ENCODE results near the gene ZC3H10.
A peak's percentile ranks its signal among the peaks of the same experiment; 100 is the strongest.

ZC3H10 gene

GRCh38 chr12:56128670-56129205 lies 10.7 kb downstream of the ZC3H10 start:
- peak; percentile 12 for DNase-seq

DNA sequence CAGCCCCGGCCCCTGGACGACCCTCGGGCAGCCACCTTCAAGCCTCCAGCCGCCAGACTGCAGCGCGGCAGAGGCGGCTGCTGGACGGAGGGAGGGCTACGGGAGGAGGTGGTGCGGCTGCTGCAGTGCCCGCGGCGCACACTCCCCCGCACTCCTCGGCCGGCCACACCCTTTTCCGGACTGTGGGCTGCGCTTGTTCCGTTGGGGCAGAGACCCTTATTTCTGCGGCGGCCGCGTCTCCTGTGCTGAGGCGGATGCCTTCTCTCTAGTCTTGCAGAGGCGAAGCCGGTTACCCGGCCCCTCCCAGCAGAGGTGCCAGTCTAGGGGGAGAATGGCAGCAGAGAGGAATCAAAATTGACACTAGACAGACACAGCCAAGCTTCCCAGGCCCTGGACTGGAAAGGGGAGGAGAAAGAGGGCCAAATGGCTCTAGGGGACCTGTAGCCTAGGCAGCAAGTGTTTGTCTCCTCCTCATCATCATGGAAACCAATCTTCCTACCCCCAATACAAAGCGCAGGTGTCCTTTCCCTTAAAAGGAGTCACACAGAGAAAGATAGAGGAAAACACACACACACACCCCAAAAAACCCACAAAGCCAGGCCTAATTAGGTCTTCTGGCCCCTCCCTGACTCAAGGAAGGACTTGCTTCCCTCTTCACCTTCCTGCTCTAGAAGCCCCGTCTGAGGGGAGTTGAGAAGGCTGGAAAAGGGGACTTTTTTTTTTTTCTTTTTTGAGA lies 11.3 kb downstream of the ZC3H10 start:
- DNase-seq = peak; percentile 32

- no peak for DNase-seq
These were observed 12.0 kb downstream of the ZC3H10 start for GRCh38 chr12:56129942-56130495.

DNA sequence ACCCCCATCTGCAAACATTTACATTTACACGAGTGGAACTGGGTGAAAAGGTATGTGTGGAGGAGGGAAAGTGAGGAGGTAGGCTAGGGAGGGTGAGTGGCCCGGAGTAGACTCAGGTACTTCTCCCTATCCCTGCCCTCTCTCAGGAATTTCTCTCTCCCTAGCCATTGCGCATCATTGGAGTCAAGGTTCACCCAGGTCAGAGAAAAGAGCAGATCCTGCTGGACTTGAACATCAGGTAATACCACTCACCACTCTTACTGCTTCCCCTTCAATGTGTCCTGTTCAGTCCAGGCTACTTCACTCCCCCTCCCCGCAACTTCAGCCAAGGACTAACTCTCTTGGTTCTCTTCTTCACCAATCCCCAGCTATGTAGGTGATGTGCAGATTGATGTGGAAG lies 12.8 kb downstream of the ZC3H10 start:
- no peak for DNase-seq

DNA sequence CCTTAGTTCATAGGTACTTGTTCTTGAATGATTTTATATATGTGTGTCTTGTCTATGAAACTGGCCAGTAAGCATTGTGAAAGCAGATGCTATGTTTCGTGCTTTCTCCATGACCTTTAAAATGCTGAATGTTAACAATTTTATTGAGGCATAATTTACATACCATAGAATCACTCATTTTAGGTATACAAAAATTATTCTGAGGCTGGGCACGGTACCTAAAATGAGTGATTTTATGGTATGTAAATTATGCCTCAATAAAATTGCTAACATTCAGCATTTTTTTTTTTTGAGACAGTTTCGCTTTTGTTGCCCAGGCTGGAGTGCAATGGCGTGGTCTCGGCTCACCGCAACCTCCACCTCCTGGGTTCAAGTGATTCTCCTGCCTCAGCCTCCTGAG lies 16.8 kb downstream of the ZC3H10 start:
- DNase-seq = no peak

DNA sequence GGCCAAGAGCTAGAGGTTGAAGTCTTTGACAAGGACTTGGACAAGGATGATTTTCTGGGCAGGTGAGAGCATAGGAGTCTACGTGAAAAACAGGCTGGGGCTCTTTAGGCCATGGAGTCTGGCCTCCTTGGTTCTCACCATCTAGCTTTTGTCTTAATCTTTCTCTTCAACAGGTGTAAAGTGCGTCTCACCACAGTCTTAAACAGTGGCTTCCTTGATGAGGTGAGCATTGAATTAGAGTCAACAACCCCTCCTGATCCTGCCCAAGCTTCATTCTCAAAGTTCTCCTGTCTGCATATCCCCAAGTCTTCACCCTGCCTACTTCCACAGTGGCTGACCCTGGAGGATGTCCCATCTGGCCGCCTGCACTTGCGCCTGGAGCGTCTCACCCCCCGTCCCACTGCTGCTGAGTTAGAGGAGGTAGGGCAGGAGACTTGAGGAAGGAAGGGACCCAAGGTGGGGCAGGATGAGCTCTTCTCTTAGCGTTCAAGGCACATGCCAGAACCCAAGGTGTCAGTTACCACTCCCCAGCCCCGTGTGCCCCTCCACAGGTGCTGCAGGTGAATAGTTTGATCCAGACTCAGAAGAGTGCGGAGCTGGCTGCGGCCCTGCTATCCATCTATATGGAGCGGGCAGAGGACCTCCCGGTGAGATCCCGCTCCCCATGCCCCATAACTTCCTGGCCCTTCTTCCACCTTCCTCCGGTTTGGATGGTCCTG lies 19.9 kb downstream of the ZC3H10 start:
- no peak for DNase-seq

GRCh38 chr12:56141946-56142784 lies 24.1 kb downstream of the ZC3H10 start:
- DNase-seq = no peak

DNA sequence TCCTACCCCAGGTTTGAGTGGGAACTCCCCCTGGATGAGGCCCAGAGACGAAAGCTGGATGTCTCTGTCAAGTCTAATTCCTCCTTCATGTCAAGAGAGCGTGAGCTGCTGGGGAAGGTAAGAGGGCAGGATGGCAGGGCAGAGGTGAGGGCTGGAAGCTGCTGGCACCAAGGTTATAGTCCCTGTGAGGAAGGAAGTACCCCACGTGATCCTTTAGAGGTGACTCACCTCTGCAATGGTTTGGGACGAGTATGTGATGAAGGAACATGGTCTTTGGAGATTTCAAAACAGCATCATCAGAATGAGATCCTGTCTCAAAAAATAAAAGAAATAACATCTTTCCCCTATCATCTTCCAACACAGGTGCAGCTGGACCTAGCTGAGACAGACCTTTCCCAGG lies 25.2 kb downstream of the ZC3H10 start:
- no peak for DNase-seq

GRCh38 chr12:56143870-56144269 lies 25.8 kb downstream of the ZC3H10 start:
- no peak for DNase-seq

DNA sequence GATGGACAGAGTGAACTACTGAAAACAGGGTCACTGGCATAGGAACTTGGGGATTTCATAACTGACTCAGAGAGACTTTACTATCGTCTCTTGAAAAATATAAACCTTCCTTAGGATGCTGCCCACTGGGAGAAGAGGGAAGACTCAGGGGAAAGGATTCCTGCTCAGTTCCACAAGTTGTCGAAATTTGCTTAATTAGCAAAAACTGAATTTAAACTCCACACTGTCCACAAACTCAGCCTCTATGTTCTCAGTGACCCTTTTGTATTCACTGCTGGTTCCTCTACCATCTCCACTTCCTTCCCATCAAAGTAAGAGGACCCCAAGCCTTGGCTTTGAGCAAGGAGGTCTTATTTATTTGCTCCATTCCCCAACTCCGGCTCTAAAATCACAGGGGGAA lies 27.2 kb downstream of the ZC3H10 start:
- DNase-seq = no peak

GRCh38 chr12:56146492-56147460 lies 28.7 kb downstream of the ZC3H10 start:
- no peak for DNase-seq

DNA sequence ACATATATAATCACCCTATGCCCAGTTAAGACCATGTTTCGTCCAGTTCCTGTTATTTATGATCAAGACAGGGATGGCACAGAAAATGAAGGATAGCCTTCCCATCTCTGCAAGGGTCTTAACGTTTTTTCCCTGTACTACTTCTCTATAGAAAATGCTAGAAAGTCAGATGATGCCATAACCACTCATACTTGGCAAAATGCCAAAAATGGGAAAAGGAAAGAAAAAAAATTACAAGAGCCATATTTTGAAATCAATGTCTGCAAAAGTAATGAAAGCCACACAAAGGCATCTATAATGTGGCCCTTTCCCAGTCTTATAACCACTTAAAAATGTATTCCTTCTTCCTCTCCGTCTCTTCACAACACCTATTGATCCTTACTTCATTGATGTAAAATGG lies 32.5 kb downstream of the ZC3H10 start:
- DNase-seq = no peak

- DNase-seq = no peak
These were observed 33.6 kb downstream of the ZC3H10 start for GRCh38 chr12:56151672-56152131.

- peak; percentile 90 for DNase-seq
These were observed 34.2 kb downstream of the ZC3H10 start, which contains the start of gene MYL6B for GRCh38 chr12:56152132-56152755. Gene MYL6B (plus strand): TSS chr12:56152587. CDS start chr12:56153919, 1,332 bp downstream.

DNA sequence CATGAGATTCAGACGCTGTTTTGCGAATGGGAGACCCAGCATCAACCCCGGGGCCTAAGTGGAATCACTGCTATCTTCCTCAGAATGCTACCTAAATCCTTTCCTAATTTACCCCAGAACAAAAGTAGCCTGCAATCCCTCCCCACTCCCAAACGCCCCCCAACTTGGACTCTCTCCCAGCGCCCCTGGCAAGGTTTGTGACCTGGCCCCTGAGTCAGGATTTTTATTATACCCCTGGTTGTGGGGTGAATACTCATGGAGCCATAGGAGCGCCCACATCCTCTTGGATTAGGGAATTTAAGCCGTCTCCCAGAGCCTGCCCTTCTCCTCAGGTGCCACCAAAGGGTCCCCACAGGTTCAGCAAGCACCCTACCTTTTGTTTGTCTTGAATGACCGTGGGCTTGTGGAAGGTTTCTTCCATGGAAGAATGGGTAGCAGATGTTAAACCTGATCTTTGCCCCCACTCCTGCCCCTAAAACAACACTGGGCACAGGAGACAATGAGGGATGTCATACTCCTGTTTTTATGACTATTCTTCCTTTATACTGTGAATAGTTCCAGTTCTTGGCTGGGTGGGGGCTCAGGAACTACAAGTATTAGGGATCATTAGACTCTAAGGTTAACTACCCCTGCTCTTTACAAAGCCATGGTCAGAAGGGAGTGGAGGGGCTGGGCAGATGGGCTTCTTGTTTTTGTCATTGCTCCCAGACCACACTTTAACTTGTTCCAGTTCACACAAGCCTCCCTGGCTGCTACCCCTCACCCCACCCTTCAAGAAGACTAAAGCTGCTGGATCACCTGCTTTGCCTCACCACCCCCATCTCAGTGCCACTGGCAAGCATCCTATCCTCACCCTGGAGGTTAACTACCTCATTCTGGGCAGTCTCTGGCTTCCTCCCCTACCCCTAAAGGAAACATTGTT lies 35.0 kb downstream of the ZC3H10 start:
- no peak for DNase-seq

DNA sequence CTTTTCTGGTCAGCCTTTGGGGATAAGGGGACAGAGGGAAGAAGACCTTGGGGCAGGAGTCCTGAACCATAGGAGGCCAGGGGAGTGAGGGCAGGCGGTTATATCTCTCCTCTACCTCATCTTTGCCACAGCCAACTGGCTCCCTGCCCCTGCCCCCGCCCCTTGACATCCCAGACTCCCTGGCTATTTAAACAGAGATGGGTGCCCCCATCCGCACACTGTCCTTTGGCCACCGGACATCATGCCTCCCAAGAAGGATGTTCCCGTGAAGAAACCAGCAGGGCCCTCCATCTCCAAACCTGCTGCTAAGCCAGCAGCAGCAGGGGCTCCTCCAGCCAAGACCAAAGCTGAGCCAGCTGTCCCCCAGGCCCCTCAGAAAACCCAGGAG lies 35.6 kb downstream of the ZC3H10 start:
- DNase-seq = no peak

DNA sequence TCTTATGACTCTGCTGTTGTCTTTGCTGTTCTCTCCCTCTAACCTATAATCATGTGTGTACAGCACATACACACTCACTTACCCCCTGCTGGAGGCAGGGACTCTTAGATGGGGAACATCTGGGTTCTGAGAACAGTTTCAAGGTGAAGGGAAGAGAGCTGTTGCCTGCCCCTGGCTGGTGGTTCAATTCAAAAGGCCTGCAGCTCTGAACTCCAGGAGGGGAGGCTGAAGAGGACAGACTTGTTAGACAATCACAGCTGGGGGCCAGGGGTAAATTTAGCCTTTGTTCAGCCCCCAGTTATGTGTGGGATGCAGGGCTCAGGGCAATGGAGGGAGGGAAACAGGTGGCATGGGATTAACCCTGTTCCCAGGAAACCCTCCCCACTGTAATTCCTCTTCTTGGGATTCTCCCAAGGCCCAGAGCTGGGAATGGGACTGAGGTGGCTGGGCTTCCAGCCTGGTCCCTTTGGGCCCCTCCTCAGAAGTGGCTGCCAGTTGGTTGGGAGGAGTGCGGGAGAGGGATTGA lies 36.2 kb downstream of the ZC3H10 start:
- DNase-seq = no peak

DNA sequence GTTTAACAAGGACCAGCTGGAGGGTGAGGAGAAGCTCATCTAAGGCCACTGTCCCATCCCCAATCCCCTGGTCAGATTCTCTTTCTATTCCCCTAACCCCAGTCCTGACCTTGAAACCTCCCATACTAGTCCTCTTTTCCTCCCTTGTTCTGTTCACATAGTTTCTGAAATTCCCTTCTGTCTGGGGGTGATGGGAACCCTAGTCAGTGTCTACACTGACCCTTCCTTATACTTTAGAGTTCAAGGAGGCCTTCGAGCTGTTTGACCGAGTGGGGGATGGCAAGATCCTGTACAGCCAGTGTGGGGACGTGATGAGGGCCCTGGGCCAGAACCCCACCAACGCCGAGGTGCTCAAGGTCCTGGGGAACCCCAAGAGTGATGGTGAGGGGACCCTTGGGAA lies 36.8 kb downstream of the ZC3H10 start:
- DNase-seq = no peak

DNA sequence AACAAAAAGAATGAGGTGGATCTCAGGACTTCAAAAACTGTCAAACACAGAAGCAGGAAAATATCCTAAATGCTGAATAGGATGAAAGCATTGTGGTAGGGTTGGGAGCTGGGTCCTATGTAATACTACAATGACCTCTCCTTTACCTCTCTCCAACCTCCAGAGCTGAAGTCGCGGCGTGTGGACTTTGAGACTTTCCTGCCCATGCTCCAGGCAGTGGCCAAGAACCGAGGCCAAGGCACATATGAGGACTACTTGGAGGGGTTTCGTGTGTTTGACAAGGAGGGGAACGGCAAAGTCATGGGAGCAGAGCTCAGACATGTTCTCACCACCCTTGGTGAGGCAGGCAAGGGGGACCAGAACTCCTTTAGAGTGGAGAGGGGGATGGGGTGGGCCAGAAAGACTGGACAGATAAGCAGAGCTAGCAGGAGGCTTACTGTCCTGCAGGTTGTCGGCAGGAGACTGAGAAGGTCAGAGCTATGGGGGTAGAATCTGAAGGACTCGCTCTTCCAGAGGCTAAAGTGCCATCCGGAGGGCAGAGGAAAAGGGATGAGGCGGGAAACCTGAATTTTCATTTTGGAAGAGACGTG lies 37.3 kb downstream of the ZC3H10 start:
- DNase-seq = no peak

All from fibroblast of skin of right quadriceps (primary cell).